CD4-positive, alpha-beta T cell treated with Interferon alpha-2 for 1 hour (primary cell): Measurements from ENCODE around the gene GDPD5.
A peak's percentile ranks its signal among the peaks of the same experiment; 100 is the strongest.

Experiments
- DNase-seq, 2 donors: peaks; one replicate each; pipeline ENCODE4 v3.0.0-alpha.2; 2020 to 2022

Gene GDPD5

DNA sequence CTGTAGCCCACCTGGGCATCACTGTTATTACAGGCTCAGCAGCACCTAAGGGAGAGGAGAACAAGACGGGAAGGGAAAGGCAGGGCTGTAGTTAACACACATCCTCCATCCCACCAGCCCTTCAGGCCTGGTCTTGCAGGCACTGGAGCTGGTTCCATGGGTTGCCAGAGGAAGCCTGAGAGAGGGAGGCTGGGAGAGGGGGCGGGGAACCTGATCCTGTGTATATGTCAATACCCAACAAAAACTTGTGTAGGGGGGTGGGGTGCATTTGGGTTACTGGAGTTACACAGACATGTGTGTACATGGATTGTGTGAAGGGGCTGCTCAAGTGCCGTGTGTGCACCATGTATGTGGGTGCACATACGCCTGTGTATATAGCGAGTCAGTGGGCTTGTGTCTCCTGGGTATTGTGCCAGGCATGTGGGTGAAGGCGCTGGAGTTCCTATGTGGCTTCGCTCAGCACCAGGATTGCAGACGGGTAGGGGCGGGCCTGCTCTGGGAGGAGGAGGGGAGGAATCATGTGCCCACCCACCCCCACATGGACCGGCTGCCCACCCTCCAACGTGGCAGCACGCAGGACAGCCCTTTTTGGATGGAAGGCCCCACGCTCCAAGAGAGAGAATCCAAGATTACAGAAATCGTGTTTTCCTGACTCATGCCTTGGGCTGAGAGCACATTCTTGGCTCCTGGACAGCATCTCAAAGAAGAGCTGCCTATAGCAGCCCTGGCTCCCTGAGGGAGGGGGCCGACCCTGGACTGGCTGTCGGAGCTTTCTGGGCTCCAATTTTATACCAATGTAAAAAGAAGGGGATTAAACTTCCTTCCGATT lies 32.1 kb upstream of the GDPD5 start:
- no peak for DNase-seq

- DNase-seq = no peak
Measured at GRCh38 chr11:75556275-75556674, 30.5 kb upstream of the GDPD5 start.

DNA sequence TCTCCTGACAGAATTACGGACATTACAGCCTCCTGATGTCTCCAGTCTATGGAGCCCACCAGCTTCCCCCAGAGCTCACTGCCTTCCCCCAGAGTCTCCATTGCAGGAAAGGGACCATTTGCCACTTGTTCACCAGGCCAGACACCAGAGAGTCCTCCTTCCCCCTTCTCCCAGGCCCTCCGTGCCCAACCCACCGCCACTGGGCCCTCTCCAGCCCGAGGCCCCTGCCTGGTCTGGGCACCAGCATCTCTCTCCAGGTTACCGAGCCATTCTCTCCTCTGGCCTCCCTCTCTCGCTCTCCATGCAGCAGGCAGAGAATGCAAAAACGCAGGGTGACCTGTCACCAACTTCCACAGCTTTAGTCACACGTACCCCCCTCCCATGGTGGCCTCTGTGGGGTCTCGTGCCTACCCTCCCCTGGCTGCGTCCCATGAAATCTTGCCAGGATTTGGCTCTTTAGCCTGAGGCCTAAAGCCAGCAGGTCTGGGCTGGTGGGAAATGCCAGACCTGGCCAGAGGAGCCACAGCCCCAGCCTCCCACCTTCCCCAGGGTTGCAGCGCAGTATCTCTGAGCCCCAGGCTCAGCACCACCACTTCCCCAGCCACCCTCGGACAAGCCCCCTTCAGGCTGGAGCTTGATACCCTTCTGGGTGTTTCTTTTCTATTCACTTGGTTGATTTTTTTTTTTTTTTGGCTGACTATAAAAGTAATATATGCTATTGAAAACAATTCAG lies 29.5 kb upstream of the GDPD5 start:
- DNase-seq = no peak

- DNase-seq = no peak
Measured at GRCh38 chr11:75554258-75555022, 28.7 kb upstream of the GDPD5 start.

DNA sequence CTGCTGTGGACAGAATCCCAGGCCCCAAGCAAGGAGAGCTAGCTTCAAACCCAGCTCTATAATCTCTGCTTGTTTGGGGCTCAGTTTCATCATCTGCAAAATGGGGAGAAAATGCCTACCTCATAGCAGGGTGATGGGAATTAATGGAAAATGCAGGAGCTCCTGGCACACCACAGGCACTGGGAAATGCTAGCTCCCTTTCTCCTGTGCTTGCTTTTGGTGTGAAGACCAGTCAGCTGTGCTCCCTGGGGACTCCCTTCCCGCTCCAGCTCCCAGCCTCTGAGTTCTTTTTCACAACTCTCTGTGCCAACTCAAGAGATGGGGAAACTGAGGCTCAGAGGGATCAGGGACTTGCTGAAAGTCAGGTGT lies 28.1 kb upstream of the GDPD5 start:
- no peak for DNase-seq

- no peak for DNase-seq
Measured at GRCh38 chr11:75553182-75553581, 27.4 kb upstream of the GDPD5 start.

DNA sequence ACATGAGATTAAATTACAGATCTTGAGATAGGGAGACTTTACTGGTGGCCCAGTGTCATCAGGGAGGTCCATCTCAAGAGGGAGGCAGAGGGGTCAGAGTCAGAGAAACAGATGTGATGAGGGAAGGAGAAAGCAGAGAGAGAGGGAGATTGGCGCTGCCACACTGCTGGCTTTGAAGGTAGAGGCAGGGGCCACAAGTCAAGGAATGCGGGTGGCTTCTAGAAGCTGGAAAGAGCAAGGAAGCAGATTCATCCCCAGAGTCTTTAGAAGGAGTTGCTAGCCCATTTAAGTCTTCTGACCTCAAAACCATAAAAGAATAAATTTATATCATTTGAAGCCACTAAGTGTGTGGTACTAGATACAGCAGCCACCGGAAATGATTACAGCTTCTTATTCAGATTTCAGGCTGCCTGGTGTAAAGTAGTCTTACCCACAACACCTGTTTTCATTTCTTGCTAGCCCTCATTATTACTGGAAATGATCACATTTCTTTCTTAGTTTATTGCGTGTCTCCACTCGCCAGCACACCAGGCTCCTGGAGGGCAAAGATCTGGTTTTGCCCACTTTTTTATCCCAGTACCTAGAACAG lies 23.7 kb upstream of the GDPD5 start:
- no peak for DNase-seq

- no peak for DNase-seq
Measured at GRCh38 chr11:75548595-75549272, 23.0 kb upstream of the GDPD5 start.

DNA sequence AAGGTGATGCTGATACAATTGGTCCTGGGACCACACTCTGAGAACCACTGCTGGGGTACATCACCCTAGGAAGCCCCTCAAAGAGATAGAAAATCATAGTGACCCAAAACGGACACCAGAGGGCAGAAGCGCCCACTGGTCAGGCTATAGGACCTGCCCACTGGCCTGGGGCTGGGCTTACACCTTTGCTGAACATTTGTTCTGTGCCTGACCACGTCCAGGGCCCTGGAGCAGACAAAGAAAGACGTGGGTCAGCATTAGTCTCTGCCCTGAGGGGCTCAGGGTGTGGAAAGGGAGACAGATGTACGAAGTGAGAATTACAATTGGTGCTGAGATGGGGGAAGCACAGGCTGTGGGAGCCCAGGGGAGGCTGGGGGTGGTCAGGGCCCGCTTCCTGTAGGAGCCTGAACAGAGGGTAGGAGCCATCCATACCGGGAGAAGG lies 21.9 kb upstream of the GDPD5 start:
- DNase-seq = peak; percentile 22 to 39

DNA sequence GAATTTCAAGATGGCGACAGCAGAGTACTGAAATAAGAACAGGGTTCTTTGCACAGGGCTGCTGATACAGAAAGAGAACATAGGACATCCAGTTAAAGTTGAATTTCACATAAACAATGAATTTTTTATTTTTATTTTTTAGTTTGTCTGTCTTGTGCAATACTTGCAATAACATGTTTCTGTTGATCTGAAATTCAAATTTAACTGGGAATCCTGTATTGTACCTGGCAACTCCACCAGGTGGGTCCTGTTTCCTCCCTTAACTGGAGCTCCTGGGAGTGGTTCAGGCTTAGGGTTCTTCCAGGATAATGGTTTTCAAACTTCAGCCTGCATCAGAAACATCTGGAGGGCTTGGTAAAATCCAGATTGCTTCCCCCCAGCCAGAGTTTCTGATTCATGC lies 21.4 kb upstream of the GDPD5 start:
- DNase-seq = no peak

DNA sequence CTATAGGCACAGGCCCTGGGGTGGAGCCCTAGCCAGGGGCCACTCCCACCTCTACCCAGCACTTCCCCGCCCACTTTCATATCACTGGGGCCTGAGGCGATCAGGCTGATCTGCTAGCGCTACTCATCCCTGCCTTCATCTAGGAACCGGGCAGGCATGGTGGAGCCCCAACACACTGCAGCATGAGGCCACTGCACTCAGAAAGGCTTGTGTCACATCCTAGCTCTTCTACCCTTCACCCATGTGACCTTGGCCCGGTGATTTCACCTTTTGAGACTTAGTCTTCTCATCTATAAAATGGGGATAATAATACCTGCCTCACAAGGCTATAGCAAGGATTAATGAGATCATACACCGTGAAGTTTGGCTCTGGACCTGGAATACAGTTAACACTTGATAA lies 18.1 kb upstream of the GDPD5 start:
- DNase-seq = no peak

DNA sequence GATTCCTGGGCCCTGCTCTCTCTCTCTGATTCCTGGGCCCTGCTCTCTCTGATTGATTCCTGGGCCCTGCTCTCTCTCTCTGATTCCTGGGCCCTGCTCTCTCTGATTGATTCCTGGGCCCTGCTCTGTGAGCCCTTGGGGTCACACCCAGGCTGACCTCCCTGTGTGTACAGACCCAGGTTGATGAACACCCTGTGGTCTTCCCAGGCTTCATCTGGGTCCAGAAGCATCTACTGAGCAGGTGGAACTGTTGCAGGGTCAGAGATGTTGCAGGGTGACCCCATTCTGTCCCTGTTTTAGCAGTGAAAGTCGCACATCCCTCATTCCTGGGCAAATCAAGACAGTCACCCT lies 16.3 kb upstream of the GDPD5 start:
- DNase-seq = no peak

DNA sequence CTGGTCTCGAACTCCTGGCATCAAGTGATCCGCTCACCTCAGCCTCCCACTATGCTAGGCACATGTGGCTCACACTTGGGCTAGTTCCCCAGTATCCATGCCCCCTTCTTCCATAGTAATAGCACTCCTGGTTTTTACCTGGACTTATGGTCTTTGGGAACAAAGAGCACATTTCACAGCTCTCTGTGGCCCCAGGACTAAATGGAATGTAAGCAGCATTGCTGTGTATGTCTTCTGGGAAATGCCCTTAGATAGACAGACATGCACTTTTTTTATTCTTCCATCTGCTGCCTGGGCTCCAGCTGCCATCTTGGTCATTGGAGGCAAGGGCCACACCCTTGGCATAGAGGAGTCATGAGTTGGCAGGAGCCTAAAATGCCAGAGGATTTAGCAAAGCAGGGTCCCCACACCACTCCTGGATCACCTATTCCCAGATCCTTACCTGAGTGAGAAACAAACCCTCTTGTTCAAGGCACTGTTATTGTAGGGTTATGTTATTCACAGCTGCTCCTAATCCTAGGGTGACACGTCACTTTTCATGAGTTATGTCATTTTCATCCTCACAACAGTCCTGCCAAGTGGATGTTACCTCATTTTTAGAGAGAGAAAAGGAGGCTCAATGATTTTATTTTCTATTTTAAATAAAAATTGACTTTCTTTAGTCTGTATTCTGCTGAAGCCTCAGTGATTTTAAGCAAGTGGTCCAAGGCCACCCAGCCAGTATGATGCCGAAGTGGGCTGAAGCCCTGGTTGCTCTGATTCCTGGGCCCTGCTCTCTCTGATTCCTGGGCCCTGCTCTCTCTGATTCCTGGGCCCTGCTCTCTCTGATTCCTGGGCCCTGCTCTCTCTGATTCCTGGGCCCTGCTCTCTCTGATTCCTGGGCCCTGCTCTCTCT lies 15.7 kb upstream of the GDPD5 start:
- no peak for DNase-seq

- DNase-seq = no peak
Measured at GRCh38 chr11:75539459-75540334, 14.0 kb upstream of the GDPD5 start.

DNA sequence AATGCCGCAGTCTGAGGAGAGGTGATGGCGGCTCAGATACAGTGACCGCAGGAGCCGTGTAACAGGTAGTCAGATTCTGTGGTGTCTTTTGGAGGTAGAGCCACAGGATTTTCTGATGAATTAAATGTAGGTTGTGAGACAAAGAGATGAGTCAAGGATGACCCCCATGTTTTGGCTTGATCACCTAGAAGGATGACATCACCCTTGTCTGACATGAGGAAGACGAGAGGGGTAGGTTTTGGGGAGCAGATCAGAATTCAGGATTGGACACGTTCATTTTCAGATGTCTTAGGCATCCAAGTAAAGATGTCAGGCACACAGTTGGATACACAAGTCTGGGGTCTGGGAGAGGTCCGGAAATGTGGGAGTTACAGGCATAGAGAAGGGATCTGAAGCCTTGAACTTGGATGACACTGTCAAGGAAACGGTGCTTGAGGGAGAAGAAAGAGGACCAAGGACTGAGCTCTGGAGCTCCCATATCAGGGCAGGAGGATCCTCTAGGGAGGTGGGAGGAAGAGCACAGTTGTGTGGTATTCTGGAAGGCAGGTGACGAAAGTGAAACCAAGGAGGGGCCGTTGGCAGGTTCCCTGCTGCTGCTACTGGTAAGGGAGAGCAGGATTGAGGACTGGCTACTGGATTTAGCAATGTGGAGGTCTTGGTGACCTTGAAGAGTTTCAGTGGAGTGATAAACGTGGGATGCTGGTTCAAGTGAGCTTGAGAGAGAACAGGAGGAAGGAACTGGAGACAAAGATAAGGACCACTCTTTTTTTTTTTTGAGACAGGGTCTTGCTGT lies 12.6 kb upstream of the GDPD5 start:
- DNase-seq = no peak

DNA sequence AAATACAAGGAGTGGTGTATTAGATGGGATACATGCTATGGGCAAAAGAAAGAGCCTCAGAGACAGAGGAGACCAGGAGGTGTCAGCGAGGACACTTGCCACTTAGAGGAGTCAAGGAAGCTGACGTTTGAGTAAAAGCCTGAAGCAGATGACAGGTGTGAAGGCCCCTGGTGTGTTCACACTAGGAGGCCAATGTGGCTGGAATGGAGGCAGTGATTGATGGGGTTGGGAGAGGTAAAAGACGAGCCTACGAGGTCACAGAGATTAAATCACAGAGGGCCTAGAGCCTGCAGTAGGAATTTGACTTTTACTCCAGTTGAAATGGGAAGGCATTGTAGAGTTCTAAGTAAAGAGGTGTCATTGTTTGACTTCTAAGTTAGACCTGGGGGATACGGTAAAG lies 12.0 kb upstream of the GDPD5 start:
- DNase-seq = no peak

DNA sequence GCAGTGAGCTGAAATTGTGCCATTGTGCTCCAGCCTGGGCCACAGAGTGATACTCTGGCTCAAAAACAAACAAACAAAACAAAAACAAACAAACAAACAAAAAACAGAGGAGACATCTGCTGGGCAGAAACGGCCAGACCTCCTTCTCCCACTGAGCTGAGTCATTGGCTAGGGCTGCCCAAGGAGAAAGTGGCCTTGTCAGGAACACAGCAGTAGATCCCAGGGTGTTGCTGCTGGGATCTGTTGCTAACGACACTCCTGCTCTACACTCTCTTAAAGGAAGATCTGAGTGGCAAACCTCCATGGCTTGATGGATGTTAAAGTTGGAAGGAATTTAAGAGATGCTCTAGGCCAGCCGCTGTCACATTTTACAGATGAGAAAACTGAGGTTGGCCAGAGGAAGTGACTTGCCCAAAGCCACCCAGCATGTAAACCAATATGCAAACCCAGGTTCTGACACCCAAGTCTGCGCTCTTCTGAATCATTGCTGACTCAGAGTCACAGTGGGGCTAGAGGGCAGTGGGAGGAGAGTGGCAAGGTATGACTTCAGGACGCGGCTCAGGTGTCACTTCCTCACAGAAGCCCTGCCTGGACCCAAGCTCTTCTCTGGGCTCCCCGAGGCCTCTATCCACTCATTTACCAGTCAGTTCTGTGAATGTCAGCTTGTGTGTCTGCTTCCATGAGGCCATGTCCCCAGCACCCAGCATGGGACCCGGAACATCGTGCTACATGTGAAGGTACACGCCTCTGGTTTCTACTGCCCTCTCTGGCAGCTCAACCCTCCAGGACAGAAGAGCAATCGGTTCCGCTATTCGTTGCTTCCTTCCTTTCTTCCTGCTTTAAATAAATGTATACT lies 11.3 kb upstream of the GDPD5 start:
- DNase-seq = peak; percentile 43 to 50

GRCh38 chr11:75535071-75535470 lies 9.3 kb upstream of the GDPD5 start:
- DNase-seq = no peak
